ENCODE data around the gene GIMD1. TPM values are rescaled to one million over a fixed set of nuclear protein-coding genes. Genes with fewer than 3 reads are reported as not detected.

The GIMD1 gene
- total RNA-seq, 1 donor from 2014 or later: not detected

DNA sequence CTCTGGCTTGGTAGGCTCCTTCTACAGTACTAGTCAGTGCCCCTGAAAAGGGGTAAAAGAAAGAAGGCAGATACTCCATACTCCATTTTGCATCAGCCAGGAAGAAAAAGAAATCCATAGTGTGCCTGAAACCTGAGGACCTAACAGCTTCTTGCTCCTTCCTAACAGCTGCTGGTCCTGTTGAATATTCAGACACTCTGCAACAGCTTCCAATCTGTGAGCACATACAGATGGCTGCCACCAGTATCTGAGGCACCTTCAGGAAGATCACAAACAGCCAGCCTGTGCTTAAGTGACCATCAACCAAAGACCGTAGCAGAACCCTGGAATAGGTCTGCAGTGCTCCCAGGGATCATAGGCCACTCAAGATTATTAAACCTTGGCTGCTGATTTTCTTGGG is 4.3 kb downstream of the GIMD1 start:
- DNase-seq (ENCODE audit: low read depth, low spot score): no peak
- H3K27ac Mint-ChIP-seq (ENCODE audit: unreplicated experiment): no peak overlapping the region

DNA sequence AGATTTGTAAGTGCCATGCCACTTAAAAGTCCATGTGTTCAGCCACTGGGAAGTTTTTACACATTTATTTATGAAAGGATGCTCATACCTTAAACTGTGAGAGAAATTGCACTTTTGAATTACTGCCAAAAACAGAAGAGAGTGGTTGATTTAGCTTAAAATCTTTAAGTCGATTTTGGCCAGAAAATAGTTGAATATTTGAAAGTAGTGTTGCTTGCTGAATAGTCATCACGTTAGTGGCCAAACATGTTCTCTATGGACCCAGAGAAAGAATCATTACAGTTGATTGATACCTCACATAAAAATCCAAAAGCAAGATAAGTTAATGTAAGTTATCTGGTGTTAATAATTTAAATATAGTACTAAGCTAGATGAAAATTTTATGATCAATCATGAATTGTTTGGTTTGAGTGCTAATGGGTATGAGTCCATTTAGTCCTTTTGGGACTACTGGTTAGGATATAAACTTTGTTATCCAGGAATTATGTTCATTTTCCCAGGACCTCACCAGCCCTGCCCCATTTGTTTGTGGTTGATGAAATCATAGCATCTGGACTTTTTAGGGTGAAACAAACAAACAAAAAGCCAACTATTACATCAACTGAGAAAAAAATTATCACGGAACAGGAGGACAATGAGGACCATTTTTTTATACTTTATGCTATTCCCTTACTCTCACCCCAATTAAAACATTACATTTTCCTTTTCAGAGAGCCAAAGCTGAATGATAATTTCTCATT is 6.3 kb downstream of the GIMD1 start:
- Mint-ChIP-seq H3K36me3 (ENCODE audit: low read depth) (no peaks in the 10 kb centered on the region), H3K4me1 (no peaks in the 10 kb centered on the region), H3K27me3 (ENCODE audit: low read depth) (no peaks in the 10 kb centered on the region), H3K4me3 (no peak overlapping the region), H3K9me3 (no peaks in the 10 kb centered on the region), H3K27ac (ENCODE audit: unreplicated experiment) (no peak overlapping the region)
- no peak for DNase-seq (ENCODE audit: low read depth, low spot score)
- TF ChIP-seq, protein P1, sequence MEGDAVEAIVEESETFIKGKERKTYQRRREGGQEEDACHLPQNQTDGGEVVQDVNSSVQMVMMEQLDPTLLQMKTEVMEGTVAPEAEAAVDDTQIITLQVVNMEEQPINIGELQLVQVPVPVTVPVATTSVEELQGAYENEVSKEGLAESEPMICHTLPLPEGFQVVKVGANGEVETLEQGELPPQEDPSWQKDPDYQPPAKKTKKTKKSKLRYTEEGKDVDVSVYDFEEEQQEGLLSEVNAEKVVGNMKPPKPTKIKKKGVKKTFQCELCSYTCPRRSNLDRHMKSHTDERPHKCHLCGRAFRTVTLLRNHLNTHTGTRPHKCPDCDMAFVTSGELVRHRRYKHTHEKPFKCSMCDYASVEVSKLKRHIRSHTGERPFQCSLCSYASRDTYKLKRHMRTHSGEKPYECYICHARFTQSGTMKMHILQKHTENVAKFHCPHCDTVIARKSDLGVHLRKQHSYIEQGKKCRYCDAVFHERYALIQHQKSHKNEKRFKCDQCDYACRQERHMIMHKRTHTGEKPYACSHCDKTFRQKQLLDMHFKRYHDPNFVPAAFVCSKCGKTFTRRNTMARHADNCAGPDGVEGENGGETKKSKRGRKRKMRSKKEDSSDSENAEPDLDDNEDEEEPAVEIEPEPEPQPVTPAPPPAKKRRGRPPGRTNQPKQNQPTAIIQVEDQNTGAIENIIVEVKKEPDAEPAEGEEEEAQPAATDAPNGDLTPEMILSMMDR (conservative IDR thresholded peaks at IDR 0.05): no peak

More for the DNA sequence above, 4.3 kb downstream of the GIMD1 start:
- TF ChIP-seq, protein P1 (conservative IDR thresholded peaks at IDR 0.05): no peak
- Mint-ChIP-seq H3K9me3 (no peaks in the 10 kb centered on the region), H3K4me1 (no peaks in the 10 kb centered on the region), H3K4me3 (no peak overlapping the region), H3K27me3 (ENCODE audit: low read depth) (no peaks in the 10 kb centered on the region), H3K36me3 (ENCODE audit: low read depth) (no peaks in the 10 kb centered on the region)

DNA sequence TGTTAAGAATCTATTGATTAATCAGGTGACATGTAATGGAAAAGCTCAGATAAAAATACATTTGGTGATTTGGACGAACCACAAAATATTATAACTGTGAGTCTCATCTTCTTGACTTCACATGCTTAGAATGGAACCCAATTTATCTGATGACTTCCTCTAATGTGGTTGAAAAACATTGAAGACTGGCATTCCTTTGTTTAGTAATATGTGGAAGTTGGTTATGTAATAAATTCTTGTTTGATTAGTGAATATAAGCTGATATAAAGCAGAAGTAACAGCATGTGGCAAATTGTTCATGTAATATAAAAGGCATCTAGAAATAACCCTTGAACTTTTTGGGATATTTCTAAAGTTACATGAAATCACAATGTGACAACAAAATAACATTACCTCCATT is 9.7 kb downstream of the GIMD1 start:
- Mint-ChIP-seq H3K4me1 (no peaks in the 10 kb centered on the region), H3K27me3 (ENCODE audit: low read depth) (no peaks in the 10 kb centered on the region)
- TF ChIP-seq, protein P1 (conservative IDR thresholded peaks at IDR 0.05): no peak

DNA sequence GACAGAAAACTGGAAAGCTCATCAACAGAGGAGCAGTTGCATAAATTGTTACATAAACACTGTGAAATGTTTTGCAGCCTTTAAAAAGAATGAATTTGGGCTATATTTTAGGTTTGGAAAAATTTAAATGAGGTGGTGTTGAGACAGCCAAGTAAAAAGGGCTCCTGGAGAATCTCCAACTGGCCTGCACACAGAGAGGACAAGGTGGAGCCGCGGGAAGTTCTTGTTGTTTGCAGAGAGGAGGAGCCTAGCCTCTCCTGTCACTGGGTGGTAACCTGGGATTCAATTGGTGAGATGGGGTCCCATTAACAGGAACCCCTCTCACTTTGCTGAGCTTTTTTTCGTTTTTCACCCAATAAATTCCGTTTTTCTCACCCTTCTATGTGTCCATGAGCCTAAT is 13.4 kb downstream of the GIMD1 start:
- DNase-seq (ENCODE audit: low read depth, low spot score): no peak
- Mint-ChIP-seq H3K27ac (ENCODE audit: unreplicated experiment) (no peak overlapping the region), H3K27me3 (ENCODE audit: low read depth) (no peaks in the 10 kb centered on the region)

More for the DNA sequence above, 9.7 kb downstream of the GIMD1 start:
- H3K9me3 Mint-ChIP-seq: no peaks in the 10 kb centered on the region
- H3K27ac Mint-ChIP-seq (ENCODE audit: unreplicated experiment): no peak overlapping the region
- no peak for DNase-seq (ENCODE audit: low read depth, low spot score)
- no peaks in the 10 kb centered on the region for H3K36me3 Mint-ChIP-seq (ENCODE audit: low read depth)
- H3K4me3 Mint-ChIP-seq: no peak overlapping the region

DNA sequence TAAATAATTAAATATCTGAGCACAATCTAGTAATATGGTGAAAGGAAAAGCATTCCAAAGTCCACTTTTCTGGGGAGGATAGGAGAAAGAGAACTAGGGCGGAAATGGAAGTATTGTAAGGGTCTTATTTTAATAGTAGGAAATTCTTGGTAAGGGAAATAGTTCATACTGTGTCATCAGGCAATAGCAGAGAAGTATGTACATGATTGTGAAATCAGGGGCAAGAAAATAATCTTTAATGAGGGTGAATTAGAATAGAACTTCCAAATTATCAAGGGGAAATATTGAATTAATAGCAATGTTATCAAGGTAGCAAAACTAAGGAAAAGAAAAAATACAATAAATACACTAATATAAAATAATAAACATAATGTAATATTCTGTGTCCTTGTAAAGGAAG is 14.8 kb downstream of the GIMD1 start:
- Mint-ChIP-seq H3K4me1 (no peaks in the 10 kb centered on the region), H3K36me3 (ENCODE audit: low read depth) (no peaks in the 10 kb centered on the region), H3K27ac (ENCODE audit: unreplicated experiment) (no peak overlapping the region), H3K9me3 (no peaks in the 10 kb centered on the region), H3K4me3 (no peak overlapping the region), H3K27me3 (ENCODE audit: low read depth) (no peaks in the 10 kb centered on the region)
- TF ChIP-seq, protein P1 (conservative IDR thresholded peaks at IDR 0.05): no peak
- DNase-seq (ENCODE audit: low read depth, low spot score): no peak

More for the DNA sequence above, 13.4 kb downstream of the GIMD1 start:
- H3K36me3 Mint-ChIP-seq (ENCODE audit: low read depth): no peaks in the 10 kb centered on the region
- no peak overlapping the region for H3K4me3 Mint-ChIP-seq
- H3K4me1 Mint-ChIP-seq: no peaks in the 10 kb centered on the region
- TF ChIP-seq, protein P1 (conservative IDR thresholded peaks at IDR 0.05): no peak
- no peaks in the 10 kb centered on the region for H3K9me3 Mint-ChIP-seq

Data from neural crest cell (in vitro differentiated cells).